T follicular helper cell (primary cell): ENCODE results near the gene LRRC49.
"Not testable (repeated sequence)": the region's sequence is repeated elsewhere in the genome, so short reads cannot be mapped to it uniquely, and the experiment has no call there.

ENCODE experiments used
- DNase-seq: peaks from one replicate; pipeline ENCODE4 v3.0.0-alpha.2; 2020; ENCODE audit warnings: low read depth

The LRRC49 gene

DNA sequence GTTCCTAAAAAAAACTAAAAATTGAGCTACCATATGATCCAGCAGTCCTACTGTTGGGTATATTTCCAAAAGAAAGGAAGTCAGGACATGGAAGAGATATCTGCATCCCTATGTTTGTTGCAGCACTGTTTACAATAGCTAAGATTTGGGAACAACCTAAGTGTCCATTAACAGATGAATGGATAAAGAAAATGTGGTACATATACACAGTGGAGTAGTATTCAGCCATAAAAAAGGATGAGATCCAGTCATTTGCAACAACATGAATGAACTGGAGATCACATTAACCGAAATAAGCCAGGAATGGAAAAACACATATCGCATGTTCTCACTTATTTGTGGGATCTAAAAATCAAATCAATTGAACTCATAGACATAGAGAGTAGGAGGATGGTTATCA lies 29.5 kb downstream of the LRRC49 start:
- DNase-seq, result no peak

GRCh38 chr15:70923311-70924080 lies 30.9 kb downstream of the LRRC49 start:
- no peak for DNase-seq

GRCh38 chr15:70926914-70927313 lies 34.3 kb downstream of the LRRC49 start:
- DNase-seq, result not testable (repeated sequence)

DNA sequence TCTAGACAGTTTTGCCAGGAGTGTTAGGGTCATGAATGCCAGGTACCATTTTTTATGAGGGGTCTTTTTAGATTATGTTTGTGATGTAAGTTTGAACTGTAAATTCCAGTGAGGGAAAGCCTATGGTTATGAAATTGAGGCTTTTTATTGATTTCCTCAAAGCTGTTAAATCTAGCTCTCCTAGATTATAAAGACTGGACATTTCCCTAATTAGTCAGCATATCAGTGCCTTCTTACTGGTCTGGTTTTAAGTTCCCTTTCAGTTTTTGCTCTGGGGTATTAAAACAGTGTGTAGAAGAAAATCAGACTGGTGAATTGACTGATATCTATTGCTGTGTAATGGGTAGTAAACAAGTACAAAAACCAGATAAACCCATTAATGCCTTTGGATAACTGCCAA lies 39.2 kb downstream of the LRRC49 start:
- DNase-seq, result no peak

DNA sequence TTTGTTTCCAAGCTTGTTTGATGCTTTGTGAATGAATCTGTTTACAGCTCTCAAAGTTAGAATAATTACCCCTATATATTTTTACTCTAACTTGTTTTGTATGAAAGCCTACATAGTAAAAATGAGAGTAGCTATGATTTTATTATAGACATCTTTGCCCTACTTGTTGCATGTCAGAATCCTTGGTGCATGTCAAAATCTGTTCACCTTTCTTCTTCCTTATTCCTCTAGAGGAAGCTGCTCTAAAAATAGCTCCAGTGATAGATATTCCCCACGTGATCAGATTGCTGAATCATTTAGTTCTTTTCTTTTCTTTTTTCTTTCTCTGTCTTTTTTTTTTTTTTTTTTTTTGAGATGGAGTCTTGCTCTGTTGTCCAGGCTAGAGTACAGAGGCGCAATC lies 39.8 kb downstream of the LRRC49 start:
- no peak for DNase-seq

GRCh38 chr15:70933411-70933810 lies 40.8 kb downstream of the LRRC49 start:
- DNase-seq, result no peak

DNA sequence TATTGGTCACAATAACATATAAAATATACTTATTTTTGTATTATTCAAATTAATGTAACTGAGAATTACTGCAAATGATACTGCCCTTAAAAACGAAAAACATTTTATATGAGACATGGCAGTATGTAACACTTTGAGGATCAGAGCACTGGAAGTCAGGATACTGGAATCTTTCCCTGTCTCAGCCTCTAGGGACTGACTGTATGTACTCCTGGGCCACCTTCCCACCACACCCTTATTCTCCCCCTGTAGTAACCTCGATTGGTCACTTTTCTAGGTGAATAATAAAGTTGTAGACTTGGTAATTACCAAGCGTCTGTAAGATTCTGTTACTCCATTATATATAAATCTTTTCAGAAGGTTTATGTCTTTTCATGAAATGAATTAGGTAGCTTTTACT lies 43.0 kb downstream of the LRRC49 start:
- DNase-seq, result no peak

- DNase-seq, result no peak
Observed at GRCh38 chr15:70936326-70936725, 43.7 kb downstream of the LRRC49 start.

- DNase-seq, result not testable (repeated sequence)
Observed at GRCh38 chr15:70943285-70943684, 50.7 kb downstream of the LRRC49 start.

GRCh38 chr15:70947351-70948335 lies 55.0 kb downstream of the LRRC49 start:
- DNase-seq, result no peak

- DNase-seq, result no peak
Observed at GRCh38 chr15:70950953-70951352, 58.3 kb downstream of the LRRC49 start.

DNA sequence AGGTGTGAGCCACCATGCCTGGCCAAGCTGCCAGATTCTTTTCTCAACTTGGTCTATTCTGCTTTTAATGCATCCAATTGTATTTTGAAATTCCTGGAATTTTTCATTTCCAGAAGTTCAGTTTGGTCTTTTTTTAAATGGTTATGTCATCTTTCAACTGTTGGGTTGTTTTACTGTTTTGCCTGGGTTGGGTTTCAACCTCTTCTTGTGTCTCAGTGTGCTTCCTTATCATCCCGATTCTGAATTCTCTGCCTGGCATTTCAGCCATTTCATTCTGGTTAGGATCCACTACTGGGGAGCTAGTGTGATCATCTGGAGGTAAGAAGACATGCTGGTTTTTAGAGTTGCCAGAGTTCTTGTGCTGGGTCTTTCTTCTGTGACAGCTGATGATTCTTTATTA lies 61.5 kb downstream of the LRRC49 start:
- no peak for DNase-seq

DNA sequence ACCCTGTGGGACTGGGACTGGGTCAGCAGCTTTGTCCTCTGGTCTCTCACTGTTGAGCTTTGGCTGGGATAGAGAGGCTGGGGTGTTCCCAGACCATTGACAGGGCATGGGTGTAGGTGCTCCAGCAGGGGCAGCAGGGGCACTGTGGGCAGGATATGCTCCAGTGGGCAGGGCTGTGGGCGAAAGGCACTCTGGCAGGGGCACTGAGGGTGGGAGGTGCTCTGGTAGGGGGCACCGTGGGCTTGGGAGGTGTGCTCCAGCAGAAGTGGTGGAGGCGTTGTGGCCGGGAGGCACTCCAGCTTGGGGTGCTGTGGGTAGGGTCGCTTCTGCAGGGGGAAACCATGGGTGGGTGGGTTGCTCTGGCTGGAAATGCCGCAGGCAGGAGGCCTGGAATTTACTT lies 62.1 kb downstream of the LRRC49 start:
- DNase-seq, result no peak

- no peak for DNase-seq
Observed at GRCh38 chr15:70955151-70955550, 62.5 kb downstream of the LRRC49 start.

DNA sequence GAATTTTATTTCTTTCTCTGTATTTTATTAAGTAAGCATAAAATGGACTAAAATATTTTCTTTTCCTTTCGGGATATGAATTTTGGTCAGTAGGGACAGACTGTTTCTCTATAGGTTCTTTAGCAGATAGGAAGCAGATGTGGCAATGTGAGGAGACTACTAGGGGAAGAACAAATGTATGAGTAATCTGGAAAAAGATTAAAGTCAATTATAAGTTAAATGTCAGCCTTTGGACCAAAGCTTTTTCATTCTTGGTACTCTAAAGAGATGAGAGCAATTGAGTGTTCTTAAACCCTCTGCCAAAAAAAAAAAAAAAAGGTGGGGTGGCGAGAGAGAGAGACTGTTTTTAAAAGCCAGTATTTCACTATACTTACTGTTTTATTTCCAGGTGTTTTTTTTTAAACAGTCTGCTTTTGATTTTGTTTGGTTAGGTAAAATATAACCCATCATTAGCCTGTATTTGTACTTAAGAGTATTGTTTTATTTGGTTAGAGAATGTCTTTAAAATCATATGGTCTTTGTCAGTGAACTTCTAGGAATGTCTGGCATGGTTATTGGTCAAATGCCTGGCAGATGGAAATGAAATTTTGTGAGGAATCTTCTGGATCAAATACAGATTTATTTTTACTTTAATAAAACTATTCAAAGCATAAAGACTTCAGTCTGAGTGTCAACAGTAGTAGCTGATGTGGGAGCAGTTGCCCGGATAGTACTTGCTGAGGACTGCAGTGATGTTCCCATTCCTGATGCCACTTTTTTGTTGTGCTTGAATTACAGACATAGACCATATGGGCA lies 63.8 kb downstream of the LRRC49 start:
- DNase-seq, result no peak

- no peak for DNase-seq
Observed at GRCh38 chr15:70962084-70962483, 69.5 kb downstream of the LRRC49 start.

- no peak for DNase-seq
Observed at GRCh38 chr15:70963199-70963598, 70.6 kb downstream of the LRRC49 start.

- DNase-seq, result no peak
Observed at GRCh38 chr15:70964058-70964457, 71.4 kb downstream of the LRRC49 start.

DNA sequence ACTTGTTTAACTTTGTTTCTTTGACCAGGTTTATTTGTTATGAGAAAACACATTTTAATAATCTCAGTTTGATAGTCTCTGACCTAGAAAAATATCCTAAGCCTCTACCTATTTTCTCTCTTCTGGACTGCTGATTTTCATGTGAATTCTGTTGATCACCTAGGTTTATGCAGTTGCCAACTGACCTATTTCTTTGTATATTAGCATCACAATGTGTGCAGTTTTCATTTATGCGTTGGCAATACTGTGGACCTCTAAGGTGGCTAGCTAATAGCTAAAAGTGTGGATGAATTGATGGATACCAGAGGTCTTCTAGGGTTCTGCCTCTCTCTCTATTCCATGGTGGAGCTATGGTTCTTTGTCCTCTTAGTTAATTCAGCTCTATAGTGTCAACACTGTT lies 72.1 kb downstream of the LRRC49 start:
- DNase-seq, result no peak

- DNase-seq, result no peak
Observed at GRCh38 chr15:70967646-70968045, 75.0 kb downstream of the LRRC49 start.

DNA sequence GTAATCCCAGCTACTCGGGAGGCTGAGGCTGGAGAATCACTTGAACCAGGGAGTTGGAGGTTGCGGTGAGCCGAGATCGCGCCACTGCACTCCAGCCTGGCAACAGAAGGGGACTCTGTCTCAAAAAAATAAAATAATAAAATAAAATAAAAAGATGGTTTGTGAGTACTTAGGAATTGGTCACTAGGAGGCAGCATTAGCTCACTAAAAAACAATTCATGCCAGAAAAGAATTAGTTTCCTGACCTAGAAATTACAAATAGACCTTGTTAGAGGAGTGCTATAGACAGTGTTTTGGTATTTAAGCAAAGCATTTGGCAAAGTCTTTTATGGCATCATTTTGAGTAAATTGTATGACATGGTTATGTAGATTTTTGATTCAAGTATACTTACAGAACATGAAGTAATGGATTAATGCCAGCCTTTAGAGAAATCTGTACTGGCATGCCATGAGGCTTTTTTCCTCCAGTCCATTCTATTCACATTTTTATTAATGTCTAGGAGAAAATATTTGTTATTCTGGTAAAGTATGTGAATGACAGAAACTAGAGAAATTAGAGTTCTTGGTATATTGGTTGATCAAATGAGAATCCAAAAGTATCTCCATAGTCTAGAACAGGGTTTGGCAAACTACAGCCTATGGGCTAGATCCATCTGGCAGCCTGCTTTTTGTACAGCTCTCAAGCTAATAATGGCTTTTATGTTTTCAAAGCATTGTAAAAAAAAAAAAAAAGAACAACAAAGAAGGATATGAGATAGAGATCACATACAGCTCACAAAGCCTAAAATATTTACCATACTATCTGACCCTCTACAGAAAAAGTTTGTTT lies 81.6 kb downstream of the LRRC49 start:
- DNase-seq, result no peak
